NCI-H1417 (cell line): ENCODE results near the gene CCDC80.

Source experiments
- DNase-seq, 3 experiments: peaks; one replicate each; lab custom pipeline; 2025; lab: John Stamatoyannopoulos, UW

The CCDC80 gene

DNA sequence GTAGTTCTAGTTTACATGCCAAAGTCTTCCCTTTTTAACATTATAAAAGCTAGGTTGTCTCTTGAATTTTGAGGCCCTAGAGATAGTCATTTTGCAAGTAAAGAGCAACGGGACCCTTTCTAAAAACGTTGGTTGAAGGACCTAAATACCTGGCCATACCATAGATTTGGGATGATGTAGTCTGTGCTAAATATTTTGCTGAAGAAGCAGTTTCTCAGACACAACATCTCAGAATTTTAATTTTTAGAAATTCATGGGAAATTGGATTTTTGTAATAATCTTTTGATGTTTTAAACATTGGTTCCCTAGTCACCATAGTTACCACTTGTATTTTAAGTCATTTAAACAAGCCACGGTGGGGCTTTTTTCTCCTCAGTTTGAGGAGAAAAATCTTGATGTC lies 57.8 kb downstream of the CCDC80 start:
- DNase-seq, result no peak

GRCh38 chr3:112582244-112582874 lies 58.6 kb downstream of the CCDC80 start:
- peak; percentile 7 to 66 (median 35) for DNase-seq

DNA sequence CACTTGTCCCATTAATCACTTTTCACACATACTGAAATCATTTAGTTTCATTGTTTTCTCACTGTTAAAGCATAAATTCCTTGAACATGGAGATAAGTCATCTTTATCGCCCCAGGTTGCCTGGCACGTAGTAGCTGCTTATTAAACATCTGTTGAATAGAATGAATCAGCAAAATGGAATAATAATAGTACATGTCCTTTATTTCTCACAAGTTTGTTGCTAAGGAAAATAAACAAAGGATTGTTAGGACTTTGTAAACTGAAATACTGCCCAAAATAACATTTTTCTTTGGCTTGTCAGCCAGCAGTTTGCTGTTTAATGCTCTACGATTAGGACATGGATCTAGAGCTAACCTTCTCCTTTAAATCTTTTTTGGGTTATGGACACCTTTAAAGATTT lies 61.2 kb downstream of the CCDC80 start:
- no peak for DNase-seq

- DNase-seq, result no peak
Measured at GRCh38 chr3:112579232-112579631, 61.7 kb downstream of the CCDC80 start.

DNA sequence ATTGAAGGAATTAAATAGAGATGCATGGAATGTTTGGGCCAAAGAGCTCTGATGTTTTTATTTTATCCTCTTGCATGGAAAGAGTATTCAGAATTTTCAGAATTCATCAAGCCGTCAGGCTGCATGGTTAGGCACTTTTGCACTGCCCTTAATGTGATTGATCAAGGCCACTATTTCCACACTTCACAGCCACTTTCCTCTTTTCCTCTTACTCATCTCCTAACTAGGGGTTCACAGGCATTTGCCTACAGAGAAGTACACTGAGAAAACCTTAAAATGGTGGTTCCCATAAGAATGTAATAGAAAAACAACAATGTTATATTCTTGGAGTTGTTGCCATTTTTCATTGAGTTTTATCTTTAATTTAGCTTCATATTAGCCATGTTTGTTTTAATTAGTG lies 68.2 kb downstream of the CCDC80 start:
- no peak for DNase-seq

DNA sequence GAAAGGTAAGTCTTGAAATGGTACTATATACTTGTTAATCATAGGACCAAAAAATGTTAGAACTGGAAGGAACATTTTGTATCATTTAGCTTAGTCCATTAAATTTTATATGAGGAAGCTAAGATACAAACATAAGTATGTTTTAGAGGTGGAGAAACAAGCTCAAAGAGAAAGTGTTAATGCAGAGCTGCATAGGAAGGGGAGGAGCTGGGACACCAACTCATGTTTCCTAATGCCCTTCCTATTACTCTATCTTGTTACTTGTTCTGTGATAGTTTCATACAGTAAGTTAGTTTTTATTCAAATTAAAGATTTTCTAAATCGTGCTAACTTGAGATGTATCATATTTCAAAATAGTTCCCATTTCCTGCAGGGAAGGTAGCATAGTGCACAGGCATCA lies 71.7 kb downstream of the CCDC80 start:
- no peak for DNase-seq

DNA sequence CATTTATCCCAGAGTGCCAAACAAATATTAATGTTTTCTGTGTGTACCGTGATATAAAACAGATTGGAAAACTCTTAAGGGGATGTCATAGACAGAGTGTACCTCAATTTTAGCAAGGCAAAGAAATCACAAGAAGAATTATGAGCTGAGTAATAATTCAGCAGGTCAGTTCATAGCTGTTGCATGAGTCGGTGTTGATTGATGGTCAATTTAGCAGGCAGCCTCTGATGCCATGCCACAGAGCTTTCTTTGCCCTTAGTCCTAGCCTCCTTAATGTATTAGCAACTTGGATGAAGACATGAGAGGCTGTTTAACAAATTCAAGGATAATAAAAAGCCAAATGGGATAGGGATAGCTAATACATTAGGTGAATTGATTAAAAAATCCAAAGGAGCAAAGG lies 72.3 kb downstream of the CCDC80 start:
- DNase-seq, result no peak

GRCh38 chr3:112564940-112565305 lies 76.0 kb downstream of the CCDC80 start:
- DNase-seq, result no peak

- peak in 1 of 3 experiments; percentile 71 for DNase-seq
Measured at GRCh38 chr3:112564247-112564939, 76.5 kb downstream of the CCDC80 start.

- peak; percentile 98 to 100 (median 99) for DNase-seq
Measured at GRCh38 chr3:112561734-112562529, 79.0 kb downstream of the CCDC80 start, which contains the start of the genes ATG3 and SLC35A5. Gene ATG3, minus strand, starts transcription at chr3:112561962. Its CDS starts 434 bp downstream, at chr3:112561528. Gene SLC35A5, plus strand, starts transcription at chr3:112562045. Its CDS starts 1,359 bp downstream, at chr3:112563404.

- no peak for DNase-seq
Measured at GRCh38 chr3:112561484-112561733, 79.5 kb downstream of the CCDC80 start.

DNA sequence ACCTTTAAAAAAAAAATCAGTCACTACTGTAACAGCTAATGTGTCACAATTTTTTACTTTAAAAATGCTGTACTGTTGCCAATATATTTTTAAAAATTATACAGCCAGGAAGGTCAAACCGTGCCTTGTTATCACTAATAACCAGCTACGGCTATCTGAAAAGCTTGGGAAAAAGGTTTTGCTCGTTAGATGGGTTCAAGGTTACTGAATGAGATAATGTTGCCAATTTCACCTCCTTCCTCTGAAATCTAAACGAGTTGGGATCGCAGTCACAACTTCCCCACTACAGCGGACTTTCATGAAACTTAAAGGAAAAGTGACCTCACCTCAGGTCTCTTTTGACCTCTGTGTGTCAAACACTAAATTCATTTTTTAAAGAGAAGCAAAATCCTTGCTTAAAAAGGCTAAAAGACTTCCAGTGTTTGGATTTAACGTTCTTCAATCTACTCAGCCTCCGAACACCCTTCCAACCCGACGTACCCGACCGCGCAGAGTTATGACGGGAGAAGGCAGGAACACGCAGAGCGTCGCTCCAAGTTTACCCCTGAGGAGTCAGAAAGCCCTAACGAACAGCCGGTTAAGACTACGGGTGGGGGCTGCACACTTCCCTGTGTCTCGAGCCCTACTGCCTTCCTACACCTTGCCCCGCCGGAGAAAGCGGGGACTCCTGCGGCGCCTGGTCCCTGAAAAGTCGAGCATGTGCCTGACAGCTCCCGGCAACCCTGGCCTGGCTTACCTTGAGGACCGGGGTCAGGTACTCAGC lies 80.0 kb downstream of the CCDC80 start:
- DNase-seq, result peak; percentile 55 to 86 (median 84)

GRCh38 chr3:112560307-112560706 lies 80.6 kb downstream of the CCDC80 start:
- no peak for DNase-seq

DNA sequence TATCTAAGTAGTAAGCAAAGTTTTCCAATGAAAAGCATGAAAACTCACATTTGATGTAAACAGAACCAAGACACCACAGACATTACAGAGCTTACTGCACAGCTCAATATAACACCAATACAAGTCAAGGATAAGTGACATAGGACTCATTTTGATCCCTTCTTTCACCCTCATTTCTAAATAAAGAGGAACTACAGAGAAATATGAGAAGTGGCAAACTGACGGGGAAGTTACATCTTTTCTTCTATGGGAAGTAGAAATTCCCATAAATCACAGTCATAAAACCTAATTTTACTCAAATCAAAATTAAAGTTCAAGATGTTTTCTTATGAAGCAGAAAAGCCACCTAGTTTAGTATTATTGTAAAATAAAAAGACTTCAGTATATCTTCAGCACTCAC lies 83.0 kb downstream of the CCDC80 start:
- no peak for DNase-seq

DNA sequence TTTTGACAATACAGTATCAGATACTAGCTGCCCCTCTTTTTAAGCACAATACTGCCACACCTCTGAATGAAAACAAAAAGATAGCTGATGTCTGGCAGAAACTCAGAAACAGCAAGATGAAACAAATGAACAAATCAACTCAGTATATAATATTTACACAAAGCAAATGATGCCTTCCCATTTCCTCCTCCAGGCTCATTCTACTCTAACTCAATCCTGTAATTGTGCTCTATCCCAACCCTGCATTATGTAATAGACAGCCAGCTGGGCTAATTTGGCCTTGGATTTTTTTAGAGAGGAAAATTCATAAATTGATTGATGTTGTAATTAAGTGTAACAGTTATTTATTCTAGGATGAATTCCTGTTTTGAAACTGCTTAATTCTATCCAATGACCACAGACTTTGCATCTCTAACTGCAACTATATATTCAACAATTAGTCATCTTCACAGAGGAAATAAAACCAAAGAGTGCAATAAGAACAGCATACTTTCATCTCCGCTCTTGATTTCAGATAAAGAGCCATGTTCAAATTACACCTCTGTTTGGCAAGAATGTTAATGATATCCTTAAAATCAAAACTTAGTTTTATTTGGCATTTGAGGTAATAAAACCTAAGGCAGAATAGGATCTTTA lies 85.3 kb downstream of the CCDC80 start:
- DNase-seq, result peak in 2 of 3 experiments; percentile 49 to 85

- DNase-seq, result no peak
Measured at GRCh38 chr3:112550859-112551258, 90.1 kb downstream of the CCDC80 start.
